Amniotic stem cell (primary cell): ENCODE measurements around the gene MRFAP1L1.
A peak's percentile ranks its signal among the peaks of the same experiment; 100 is the strongest.
"Not testable (repeated sequence)": the region's sequence is repeated elsewhere in the genome, so short reads cannot be mapped to it uniquely, and the experiment has no call there.

Source experiments
- DNase-seq: peaks from one replicate; lab custom pipeline; 2025; lab: John Stamatoyannopoulos, UW

The MRFAP1L1 gene

GRCh38 chr4:6709230-6710114, at the start of gene MRFAP1L1:
Gene MRFAP1L1, minus strand, starts transcription at chr4:6709865. Its CDS starts 236 bp downstream, at chr4:6709629.
- peak; percentile 97 for DNase-seq

GRCh38 chr4:6758728-6759127, 49.1 kb upstream of the MRFAP1L1 start:
- DNase-seq = no peak

- not testable (repeated sequence) for DNase-seq
These were observed 46.7 kb upstream of the MRFAP1L1 start for GRCh38 chr4:6756345-6756744.

DNA sequence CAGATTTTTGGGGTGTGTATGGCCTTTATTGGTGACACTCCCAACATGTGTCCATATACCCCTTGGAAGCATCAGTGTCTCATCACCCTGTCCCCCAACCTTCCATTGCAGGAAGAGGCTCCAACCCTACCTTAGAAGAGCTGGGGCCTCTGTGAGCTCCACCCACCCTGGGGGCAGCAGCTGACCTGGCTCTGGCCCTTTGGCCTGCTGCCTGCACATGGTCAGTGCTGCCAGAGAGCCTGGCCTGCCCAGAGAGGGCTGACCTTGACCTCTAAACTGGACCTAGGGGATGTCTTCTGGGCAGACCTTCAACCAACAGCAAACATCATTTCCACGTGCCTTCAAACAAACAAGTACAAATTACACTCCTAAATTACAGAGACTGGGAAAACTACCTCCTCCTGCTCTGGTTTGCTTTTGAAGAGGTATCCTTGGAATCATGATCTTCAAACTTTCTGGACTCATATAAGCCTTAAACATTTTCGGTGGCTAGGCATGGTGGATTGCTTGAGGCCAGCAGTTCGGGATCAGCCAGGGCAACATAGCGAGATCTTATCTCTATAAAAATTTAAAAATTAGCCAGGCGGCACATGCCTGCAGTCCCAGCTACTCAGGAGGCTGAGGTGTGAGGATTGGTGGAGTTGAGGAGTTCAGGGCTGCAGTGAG, 45.6 kb upstream of the MRFAP1L1 start:
- no peak for DNase-seq

DNA sequence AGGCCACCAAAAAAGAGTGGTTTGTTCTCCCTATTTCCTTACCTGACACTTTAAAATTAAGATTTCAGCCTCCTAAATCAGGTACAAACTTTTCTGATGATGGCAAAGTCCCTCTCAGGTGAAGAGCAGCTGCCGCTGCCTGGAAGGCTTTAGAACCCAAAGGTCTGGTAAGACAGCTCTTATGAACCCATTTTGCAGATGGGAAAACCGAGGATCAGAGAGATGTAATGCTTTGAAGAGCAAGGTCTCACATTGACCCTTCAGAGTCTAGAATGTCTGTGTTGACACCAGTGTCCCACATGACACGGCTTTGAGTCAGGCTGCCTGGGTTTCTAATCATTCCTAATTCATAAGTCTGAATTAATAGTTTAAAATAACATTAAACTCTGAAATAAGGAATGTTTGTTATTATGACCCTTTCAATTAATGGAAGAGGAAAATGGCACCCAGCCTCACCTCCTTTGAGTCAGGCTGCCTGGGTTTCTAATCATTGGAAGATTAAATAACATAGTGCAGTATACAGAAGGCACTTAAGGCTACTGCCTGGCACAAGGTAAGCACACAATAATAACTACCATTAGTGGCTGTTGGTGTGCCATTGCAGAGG, 44.9 kb upstream of the MRFAP1L1 start:
- no peak for DNase-seq

- DNase-seq = no peak
These were observed 44.2 kb upstream of the MRFAP1L1 start for GRCh38 chr4:6753891-6754290.

DNA sequence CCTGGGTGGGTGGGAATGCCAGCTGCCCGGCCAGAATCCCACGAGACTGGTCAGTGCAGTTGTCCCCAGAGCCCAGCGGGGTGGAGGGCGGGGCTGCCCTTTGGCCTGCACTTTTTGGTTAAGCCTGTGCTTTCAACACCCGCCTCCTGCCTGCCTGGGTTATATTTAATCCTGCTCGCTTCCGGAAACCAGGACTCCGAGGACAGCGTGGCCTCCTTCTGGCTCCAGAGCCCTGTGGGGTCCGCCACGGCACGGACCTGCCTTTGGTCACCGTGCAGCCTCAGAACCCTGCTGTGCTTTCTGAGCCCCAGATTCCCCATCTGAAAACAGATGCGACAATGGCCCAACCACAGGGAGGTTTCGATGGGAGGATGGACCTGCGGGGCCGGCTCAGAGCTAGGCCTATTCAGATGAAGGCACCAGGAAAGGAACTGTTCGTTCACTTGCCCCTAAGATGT, 43.5 kb upstream of the MRFAP1L1 start:
- no peak for DNase-seq

- DNase-seq = no peak
These were observed 42.8 kb upstream of the MRFAP1L1 start for GRCh38 chr4:6752486-6752829.

GRCh38 chr4:6751611-6752485, 42.2 kb upstream of the MRFAP1L1 start:
- DNase-seq = no peak

DNA sequence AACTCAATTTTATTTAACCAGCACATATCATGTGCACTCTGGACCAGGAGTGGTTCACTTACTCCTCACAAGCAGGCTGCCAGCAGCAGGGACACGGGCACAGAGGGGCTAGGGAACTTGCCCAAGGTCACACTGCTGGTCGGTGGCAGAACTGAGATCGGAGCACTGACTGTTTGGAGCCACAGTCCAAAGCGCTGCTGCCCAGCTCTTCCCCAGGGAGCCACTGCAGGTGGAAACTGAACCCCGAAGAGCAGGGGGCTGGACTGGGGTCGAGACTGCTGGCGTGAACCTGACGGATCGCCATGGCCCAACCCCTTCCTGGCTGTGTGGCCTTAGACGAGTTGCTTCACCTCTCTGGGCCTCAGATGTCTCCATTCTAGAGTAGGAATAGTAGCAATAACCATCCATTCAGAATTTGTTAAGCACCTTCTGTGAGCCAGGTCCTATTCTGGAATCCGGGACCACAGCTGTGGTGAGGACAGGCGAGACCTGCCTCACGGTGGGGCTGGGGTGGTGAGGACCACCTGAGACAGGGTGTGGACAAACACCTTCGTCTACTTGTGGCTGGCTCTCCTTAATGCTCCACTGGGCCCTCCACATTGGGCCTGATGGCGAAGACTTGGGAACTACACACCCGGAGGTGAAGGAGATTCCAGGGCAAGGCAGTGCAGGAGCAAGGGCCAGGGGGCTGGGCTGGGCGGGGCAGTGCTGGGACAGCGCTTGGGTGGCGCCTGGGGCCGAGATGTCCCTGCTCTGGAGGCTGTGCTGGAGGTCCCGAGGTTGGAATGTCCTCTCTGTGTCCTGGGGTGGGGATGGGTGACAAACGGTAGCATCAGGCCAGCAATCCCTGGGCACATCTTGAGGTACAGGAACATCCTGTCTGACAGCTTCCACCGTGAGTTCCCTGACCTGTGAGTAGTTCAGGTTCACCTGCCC, 40.9 kb upstream of the MRFAP1L1 start:
- DNase-seq = no peak

DNA sequence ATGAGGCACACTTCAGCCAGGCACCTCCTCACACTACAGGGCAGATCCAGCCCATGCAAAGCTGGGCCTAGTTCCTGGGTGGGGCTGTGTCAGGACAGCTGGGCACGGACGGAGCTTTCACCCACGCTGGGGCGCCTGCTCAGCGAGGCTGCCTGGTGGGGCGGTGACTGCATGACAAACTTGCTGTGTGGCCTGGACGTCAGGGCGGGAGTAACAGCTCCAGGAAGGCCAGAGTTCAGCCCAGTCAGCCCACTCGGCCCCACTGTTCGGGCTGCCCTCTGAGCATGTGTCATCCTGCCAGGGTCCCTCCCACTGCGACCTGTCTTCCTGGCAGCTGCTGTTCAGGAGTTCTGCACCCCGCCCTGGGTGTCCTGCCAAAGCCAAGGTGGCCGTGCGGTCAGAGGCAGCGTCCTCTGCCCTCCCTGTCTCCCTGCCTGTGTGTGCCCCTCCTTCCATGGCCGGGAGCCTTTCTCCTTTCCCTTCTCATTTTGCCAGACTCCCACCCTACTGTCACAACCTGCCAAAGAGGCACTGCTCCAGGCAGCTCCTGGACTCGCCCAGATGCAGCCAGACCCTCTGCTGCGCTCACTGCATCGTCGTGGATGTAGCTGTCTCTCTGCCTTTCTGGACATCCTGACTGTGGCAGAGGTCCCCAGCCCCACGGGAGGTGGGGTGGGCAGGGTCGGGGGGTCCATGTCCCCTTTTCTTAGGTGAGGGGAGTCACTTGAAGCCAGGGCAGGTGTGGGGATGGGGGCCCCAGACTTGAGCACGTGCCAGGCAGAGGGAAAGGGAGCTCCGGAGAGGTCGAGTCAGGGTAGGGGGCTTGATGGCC, 39.9 kb upstream of the MRFAP1L1 start:
- DNase-seq = no peak

DNA sequence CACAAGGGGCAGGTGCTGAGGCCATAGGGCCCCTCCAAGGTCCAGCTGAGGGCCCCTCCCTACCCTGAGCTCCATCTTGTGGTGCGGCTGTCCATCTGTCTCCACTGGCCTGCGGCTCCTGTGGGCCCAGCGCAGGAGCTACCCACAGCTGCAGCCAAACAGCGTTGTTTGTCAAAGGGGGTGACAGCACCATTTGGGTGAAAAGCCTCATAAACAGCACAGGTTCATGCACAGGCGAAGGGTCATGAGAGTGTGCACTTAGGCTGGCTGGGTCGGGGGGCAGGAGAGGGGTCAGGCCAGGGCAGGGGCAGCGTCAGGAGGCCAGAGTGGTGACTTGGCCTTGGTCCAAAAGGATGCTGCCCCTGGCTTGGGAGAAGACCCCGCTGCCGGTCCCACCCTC, 38.6 kb upstream of the MRFAP1L1 start:
- DNase-seq = no peak

- no peak for DNase-seq
These were observed 37.8 kb upstream of the MRFAP1L1 start for GRCh38 chr4:6747294-6748051.

GRCh38 chr4:6746721-6747293, 37.1 kb upstream of the MRFAP1L1 start:
- no peak for DNase-seq

DNA sequence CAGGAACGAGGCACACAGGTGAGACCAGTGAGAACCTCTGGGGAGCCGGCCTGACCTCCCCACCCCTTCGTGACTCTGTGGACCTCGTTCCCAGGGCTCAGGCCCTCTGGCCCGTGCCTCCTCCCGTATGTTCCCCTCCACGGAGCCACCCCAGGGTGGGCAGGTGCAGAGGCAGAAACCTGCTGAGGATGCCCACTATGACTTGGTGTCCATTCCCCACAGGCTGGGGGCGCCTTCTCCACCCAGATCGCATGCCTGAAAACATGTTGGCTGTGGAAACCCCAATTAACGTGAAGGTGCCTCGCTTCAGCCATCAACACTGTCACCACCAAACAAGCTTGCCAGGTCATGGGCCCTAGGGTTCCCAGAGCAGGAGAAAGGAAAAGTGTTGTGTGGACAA, 33.3 kb upstream of the MRFAP1L1 start:
- no peak for DNase-seq

- no peak for DNase-seq
These were observed 32.8 kb upstream of the MRFAP1L1 start for GRCh38 chr4:6742507-6742906.

- no peak for DNase-seq
These were observed 30.7 kb upstream of the MRFAP1L1 start for GRCh38 chr4:6740347-6740746.

DNA sequence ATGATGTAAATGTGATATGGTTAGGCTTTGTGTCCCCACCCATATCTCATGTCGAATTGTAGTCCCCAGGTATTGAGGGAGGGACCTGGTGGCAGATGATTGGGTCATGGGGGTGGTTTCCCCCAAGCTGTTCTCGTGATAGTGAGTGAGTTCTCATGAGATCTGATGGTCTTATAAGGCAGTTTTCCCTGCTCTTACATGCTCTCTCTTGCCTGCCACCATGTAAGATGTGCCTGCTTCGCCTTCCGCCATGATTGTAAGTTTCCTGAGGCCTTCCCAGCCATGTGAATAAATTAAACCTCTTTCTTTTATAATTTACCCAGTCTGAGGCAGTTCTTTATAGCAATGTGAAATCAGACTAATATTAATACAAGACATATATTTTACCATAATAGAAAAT, 30.3 kb upstream of the MRFAP1L1 start:
- no peak for DNase-seq
